LNCAP (cell line): Measurements from ENCODE around the gene SULF2.

Experiments
- CTCF ChIP-seq: fragments of 450-650 bp; IDR thresholded peaks from 2 replicates; pipeline ENCODE4 v1.5.1; 2017; ENCODE audit warnings: mild to moderate bottlenecking

Gene SULF2

GRCh38 chr20:47612670-47613069 lies 172.6 kb downstream of the SULF2 start:
- TF ChIP-seq CTCF, result no peak

GRCh38 chr20:47611785-47612184 lies 173.5 kb downstream of the SULF2 start:
- no peak for TF ChIP-seq CTCF

DNA sequence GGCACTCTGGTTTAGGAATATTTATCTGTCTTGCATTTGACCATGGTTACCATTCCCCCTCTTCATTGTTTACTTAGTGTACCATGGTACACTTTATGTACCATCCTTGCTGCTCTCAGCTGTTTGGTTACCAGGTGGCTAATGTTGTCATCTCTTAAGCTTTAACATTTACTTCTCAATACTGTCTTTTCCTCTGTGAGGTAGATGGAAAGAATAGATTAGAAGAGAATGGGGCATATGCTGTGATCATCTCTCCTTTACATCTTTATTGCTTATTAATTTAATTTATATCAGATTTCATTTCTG lies 174.4 kb downstream of the SULF2 start:
- TF ChIP-seq CTCF, result no peak

GRCh38 chr20:47610247-47610944 lies 174.9 kb downstream of the SULF2 start:
- no peak for TF ChIP-seq CTCF

- no peak for TF ChIP-seq CTCF
Observed at GRCh38 chr20:47609001-47609400, 176.3 kb downstream of the SULF2 start.
